HG02623 (cell line): ENCODE data around the gene HERPUD2.
A peak's percentile ranks its signal among the peaks of the same experiment; 100 is the strongest.

Experiments
- ATAC-seq: cut with Tn5 transposase; IDR thresholded peaks from one replicate; pipeline ENCODE4 v1.9.1; 2021; ENCODE audit warnings: moderate library complexity; ENCODE audit not compliant: unreplicated experiment

HERPUD2 gene, protein sequence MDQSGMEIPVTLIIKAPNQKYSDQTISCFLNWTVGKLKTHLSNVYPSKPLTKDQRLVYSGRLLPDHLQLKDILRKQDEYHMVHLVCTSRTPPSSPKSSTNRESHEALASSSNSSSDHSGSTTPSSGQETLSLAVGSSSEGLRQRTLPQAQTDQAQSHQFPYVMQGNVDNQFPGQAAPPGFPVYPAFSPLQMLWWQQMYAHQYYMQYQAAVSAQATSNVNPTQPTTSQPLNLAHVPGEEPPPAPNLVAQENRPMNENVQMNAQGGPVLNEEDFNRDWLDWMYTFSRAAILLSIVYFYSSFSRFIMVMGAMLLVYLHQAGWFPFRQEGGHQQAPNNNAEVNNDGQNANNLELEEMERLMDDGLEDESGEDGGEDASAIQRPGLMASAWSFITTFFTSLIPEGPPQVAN

DNA sequence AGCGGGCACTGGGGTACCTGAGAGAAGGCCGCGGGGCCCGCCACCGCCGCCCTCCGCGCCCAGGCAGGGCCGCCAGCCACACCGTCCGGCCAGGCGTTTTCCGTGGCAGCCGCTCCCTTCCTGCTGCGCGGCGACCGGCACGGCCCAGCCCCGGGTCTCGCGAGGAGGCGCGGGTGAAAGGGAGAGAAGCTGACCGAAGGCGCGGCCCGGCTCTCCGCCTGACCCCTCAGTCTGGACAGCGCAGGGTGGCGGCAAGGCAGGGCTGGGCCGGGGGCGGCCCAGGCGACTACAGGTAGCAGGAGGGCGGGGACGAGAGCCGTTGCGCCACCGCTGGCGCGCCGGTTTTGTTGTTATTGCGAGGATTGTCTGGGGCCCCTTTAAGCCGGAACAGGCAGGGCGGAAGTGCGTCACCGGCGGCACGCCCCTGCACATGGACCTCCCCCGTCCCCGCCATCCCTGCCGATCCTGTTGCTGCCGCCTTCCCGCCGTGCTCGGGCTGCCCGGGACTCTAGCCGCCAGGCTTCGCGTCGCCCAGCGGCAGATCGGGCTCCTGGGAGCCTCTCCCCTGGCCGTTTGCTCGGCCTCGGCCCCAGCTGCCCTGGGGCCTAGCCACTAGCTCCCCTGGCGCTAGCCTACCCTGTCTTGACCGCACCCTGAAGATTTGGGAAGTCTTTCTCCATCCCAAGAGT lies at the start of gene HERPUD2:
Gene HERPUD2, minus strand, starts transcription at position 352 of the 689 bp plus-strand sequence. CDS start 805 bp downstream, outside the sequence.
- ATAC-seq = peak; percentile 86

DNA sequence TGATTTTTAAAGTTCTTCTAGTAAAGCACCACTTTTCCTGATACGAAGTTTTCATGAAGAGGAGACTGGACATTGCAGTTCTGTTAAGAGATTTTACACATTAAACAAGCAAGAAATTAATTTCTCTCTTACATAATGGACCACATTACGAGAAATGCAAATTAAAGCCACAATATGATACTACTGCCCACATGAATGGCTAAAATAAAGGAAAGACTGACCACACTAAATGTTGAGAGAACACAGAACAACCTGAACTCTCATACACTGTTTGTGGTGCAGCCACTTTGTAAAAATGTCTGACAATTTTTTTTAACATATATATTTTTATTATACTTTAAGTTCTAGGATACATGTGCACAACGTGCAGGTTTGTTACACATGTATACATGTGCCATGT lies 44.0 kb upstream of the HERPUD2 start:
- no peak for ATAC-seq

DNA sequence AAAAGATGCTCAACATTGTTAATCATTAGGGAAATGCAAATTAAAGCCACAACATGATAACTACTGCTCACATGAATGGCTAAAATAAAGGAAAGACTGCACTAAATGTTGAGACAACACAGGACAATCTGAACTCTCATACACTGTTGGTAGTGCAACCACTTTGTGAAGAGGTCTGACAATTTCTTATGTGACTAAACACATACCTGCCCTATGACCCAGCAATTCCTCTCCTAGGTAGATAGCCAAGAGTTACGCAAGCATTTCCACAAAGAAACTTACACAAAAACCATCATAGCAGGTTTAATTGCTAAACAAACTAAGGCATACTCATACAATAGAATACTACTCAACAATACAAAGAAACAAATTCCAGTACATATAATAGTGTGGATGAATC lies 41.8 kb upstream of the HERPUD2 start:
- no peak for ATAC-seq

DNA sequence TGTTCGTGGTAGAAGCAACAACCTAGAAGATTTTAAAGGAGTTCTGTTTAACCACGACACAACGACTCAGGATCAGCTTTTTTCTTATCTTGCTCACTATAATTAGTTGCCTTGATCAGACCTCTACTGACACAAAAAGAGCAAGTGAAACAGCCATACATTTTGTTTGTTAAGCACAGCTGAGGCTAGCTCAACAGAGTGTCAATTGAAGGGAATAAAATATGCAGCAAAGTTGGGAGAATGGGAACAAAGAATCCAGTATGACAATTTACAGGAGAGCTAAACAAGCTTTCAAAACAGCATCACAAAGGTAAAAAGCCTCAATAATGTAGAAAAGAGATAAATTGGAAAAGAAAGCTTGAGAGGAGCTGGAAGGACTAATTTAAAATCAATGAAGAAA lies 40.5 kb upstream of the HERPUD2 start:
- ATAC-seq = no peak

DNA sequence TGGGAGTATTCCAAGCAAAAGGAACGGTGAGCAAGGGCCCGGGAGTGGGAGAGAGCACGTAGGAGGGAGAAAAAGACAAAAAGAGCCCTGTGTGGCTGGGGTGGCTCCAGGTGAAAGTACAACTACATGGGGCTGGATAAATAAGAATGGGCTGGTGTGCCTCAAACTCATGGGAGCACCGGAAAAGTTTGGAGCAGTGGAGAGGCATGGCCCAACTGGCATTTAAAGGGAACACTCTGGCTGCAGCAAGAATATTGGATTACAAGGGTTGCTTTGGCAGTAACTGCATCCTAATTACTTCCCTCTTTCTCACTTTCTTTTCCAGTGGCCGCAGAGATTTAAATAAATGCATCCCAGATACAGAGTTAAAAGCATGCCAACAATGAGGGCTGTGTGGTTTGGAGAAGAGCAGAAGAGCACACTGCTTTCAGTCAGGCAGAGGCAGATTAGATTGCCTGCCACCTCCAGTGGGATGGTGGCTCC lies 39.1 kb upstream of the HERPUD2 start:
- no peak for ATAC-seq

DNA sequence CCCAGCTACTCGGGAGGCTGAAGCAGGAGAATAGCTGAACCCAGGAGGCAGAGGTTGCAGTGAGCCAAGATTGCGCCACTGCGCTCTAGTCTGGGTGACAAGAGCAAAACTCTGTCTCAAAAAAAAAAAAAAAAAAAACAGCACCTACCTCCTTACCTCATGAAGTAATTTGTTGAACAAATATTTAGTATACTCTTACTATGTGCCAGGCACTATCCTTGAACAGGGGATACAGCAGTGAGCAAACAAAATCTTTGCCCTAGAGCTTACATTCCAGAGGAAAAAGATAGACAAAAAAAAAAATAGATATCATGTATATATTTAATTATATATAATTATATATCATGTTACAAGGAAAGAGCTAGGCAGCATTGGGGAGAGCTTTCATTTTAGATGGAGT lies 36.4 kb upstream of the HERPUD2 start:
- ATAC-seq = no peak

DNA sequence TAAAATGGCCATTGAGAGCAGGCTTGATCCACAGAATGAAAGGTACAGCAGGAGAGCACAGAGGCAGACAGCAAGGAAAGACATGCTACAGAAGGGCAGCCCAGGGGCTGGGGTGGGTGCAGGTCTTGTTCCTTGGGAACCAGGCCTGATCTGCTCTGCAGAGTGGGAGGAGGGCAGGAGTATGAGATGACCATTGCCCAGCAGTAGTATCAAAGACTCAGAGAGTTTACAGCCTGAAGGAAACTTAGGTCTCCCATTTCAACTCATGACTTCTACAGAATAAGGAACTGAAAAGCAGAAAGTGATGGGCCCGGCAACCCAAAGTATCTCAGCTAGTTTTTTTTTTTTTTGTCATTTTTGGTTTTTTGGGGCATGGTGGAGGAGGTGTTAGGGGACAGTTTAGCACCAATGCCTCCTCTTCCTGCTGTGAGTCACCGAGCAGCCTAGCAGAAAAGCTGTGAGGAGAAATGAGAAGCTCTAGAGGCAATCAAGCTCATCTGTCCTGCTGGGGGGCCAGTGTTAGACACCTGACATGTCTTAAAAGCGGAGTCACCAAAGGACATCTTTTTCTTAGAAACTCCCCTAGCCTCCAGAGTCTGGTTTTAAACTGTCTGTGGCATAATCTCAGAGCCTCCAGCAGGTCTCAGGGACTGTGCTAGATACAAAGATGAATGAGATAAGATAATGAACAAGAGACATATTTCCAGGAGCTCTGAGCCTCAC lies 34.3 kb upstream of the HERPUD2 start:
- peak; percentile 50 for ATAC-seq

DNA sequence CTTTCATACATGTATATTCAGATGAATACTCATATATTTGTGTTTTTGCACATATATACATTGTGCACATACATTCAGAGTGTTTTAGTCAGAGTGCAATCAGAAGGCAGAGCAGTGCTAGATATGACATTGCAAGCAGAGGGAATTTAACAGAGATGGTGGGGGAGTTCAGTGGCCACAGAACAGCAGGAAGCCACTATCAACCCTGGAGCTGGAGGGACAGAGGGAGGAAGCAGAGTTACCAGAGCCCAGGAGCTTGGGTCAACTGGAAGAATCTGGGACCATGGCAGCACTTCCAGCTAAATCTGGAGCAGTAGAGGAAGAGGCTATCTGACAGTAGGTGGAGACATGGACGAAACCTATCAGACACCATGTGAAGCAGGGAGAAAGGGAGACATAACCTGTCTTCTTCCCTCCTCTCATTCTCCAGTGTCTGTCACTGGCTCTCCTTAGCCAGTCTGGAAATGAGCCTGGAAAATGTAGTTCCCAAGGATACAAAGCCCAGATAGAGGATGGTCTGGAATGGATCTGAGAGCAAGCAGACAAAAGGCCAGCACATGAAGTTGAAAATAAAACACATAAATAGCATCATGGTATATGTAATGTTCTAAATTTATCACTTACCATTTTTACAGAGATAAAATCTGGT lies 33.6 kb upstream of the HERPUD2 start:
- no peak for ATAC-seq

DNA sequence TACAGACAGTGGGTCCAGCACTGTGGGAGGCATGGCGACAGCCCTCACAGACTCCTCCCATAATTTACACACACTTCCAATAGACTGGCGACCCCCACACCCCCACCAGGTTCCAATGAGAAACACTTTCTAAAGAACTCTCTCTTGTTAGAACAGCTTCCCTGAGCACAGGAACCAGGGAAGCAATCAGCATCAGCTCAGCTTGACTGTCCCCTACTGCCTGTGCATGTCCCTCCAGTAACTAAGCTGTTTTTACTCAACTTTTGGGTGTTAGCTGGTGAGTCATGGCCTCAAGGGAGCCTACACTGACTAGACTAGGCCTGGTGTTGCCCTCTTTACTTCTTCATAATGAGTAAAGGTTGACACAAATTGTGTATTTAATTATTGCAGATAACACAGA lies 32.6 kb upstream of the HERPUD2 start:
- ATAC-seq = no peak

DNA sequence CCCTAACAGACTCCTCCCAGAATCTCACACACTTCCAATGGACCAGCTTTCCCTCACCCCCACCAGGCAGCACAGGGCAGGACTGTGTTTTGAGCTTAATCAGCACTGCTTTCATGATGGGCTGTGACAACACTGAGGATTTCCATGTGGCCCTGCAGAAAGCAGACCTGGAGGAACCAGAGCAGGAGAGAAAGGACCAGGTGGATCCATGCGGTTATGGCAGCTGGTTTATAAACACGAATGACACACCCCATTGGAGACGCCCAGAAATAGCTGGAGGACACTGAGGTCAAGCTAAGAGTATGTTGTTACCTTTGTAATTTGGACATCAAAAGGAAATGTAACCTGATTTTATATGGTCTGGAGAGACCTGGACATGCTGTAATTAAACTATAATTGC lies 31.7 kb upstream of the HERPUD2 start:
- ATAC-seq = no peak

DNA sequence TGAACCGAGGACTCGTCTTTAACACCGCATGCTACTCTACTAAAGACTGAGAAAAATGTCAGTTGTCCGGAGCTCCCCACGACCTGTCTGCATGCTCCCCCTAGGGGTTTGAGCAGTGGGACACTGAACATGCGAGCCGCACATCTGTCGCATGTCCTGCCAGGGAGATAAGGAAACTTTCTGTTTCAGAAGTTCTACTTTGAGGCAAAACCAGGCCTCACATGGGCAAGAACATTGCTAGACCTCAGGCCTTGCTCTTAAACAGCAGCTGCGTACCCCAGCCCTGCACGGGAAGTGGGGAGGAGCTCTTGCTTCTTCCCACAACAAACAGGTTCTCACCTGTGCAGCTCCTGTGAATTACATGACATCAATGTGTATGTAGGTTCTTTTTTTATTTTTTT lies 30.3 kb upstream of the HERPUD2 start:
- peak; percentile 40 for ATAC-seq

DNA sequence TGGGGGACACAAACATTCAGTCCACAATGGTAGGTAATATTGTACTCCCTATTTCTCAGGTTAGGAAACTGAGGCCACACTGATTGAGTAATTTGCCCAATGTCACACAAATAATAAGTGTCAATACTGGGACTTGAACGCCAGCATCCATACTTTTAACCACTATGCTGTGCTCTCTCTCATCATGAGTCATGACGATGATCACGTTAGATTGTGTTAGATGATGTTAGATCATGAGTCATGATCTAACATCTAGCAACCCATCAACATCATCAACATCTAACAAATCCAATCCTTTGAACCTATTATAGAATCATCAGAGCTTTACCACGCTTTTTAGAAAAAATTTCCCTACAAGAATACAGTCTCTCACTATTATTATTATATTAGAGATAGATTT lies 28.1 kb upstream of the HERPUD2 start:
- ATAC-seq = no peak

DNA sequence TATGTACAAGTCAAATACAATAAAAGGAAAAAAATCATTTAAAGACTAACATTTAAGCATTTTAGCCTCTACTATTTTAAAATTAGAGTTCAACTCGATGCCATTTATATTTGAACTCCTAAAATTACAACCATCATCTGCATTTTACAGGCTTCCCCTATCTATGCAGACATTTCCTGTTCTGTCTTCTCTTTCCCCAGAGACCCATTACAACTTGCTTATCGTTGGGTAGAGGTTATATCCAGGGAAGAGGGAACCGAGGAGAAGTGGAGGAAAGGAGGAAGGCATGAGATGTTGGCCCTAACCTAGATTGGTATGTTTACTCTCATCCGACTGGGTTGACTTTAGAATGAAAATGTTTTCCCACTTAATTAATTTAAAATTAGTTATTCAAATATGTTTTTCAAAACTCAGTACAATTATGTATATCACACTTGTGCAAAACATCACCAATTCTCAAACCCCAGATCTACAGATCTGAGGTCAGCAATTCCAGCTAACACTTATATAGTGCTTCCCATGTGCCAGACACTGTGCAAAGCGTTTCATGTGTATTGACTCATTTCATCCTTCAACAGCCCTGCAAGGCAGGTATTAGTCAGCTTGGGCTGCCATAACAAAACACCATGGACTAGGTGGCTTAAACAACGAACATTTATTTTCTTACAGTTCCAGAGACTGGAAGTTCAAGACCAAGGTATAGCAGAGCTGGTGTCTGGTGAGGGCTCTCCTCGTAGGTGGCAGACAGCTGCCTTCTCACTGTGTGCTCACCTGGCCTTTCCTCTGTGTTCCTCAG lies 27.3 kb upstream of the HERPUD2 start:
- ATAC-seq = no peak

DNA sequence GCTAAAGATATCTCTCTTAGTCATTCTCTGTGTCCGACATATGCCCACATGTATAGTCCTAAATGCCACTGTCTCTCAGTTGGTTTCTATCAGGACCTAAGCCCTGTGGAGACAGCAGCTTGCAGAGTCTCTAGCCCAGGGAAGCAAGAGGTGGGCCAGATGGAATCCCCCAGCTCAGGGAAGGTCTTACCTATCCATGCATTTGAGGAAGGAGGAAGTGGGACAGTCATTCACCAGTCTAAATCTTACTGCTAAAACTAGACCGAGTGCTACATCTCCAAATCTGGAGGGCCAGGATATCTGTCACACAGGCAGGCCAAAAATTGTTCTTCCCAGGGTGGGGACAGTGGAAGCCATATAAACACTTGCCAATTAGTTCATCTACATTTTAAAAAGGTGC lies 26.4 kb upstream of the HERPUD2 start:
- no peak for ATAC-seq

DNA sequence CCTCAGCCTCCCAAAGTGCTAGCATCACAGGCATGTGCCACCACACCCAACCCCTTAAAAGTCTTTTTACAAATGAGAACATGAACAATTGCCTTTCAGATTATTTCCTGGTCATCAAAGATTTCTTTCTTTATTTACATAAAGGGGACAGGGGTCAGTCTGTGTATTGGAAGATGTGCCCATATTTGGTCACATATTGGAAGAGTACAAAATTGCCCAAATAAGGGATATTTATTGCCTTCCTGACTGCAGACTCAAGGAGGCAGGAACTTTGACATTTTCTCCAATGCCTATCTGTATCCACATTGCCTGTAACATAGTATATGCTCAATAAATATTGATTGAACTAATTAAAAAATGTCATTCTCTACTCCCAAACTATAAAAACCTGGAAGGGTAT lies 25.9 kb upstream of the HERPUD2 start:
- no peak for ATAC-seq

DNA sequence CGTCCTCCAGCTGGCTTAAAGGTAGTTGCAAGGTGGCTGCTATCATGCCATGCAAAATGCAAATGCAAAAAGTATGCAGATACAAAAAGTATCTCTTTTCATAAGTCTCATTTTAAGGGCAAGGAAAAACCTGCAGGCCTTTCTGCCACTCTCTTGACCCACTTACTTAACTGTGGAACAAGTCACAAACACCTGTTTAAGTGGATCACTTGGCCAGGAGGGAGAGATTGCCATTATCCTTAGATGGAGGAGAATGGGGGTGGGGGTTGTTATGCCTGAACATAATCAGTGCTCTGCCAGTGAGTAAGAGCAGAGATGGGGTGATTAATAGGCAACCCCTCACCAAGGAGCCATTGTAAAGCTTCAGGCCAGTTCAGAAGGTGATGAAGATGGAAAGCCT lies 25.1 kb upstream of the HERPUD2 start:
- ATAC-seq = no peak

DNA sequence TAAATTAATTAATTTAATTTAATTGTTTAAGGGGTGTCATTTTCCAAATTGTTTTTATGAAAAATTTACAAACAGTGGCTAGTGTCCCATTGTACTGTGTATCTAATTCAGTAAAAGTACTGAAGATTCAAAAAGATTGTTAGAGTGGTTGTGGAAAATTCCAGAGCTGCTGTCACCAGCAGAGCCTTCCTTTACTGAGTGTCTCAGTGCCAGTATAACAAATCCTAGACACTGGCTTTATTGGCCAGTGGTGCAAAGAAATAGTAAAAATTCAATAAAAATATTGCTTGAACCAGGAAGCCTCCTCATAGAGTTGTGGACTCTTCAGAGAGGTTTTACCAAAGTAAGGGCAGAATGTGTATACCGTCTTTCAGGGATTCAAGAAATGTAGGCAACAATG lies 23.1 kb upstream of the HERPUD2 start:
- no peak for ATAC-seq

DNA sequence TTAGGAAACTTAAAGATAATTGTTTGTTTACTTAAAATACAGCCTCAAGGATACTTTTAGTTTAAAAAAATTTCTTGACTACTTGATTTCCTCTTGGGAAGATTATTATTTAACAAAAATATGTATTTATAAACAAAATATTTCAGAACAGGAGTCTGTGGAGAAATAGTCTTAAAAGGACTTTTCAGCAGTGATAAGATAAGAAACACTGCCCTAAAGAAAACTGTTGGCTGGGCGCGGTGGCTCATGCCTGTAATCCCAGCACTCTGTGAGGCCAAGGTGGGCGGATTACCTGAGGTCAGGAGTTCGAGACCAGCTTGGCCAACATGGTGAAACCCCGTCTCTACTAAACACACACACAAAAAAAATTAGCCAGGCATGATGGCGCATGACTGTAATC lies 22.6 kb upstream of the HERPUD2 start:
- no peak for ATAC-seq

DNA sequence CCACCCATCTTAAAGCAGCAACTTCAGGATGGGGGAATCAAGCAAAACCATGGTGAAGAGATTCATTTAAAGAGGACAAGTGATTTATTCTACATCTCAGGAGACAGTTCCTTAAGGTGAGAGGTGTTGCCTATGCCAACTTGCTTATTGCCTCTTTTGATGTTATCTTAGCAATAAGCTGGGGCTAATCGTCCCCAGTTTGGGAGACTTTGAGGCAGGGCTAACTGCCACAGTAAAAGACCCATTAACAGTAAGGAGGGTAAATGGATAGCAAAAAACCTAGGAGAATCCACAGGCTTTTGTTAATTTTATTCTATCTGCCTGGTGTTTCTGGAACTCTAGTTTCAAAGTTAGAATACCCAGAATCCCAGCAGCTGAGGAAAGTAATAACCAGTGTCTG lies 22.1 kb upstream of the HERPUD2 start:
- ATAC-seq = no peak

DNA sequence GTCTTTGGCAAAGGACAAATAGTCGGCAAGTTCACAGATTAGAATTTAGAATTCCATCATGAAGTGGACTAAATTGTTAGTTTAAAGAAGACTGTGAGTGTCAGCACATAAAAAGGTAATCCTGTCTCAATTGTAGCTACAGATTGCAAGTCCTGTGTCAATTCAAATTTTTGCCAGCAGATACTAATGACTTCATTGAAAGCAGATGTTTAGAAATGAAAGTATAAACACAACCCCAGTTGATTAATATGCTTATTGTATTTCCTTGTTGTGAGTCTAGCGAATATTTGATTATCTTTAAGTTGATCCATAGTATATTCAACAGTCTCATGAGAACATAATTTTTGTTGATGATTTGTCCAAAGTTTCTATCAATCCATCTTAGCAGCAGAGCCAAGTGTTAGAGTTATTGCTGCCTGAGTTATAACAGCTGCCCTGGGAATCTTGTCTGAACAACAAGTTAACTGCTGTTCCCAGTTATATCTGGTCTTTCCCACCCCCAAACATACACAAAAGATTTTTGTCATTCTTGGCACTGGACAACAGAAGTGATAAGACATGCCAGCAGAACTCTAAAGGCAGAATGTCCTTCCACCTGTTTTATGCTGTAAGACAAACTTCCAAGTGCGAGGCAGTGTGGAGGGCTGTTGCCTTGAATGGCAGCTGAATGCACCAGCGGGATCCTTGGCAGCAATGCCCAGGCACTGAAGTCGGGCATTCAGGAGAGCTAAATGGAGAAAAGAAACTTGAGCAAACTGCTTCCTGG lies 21.3 kb upstream of the HERPUD2 start:
- ATAC-seq = no peak
